NCI-H146 treated with DMSO at 0.1 percent for 48 hours (cell line): Measurements from ENCODE around the gene TRPM3.

Experiments
- DNase-seq: peaks from one replicate; lab custom pipeline; 2025; ENCODE audit not compliant: unreplicated experiment; lab: John Stamatoyannopoulos, UW

The TRPM3 gene

GRCh38 chr9:70589571-70590314, 531.7 kb downstream of the TRPM3 start:
- DNase-seq, result no peak

- DNase-seq, result no peak
These were observed 532.4 kb downstream of the TRPM3 start for GRCh38 chr9:70588999-70589398.

GRCh38 chr9:70588381-70588780, 533.0 kb downstream of the TRPM3 start:
- DNase-seq, result no peak

GRCh38 chr9:70587201-70587600, 534.2 kb downstream of the TRPM3 start:
- DNase-seq, result no peak

GRCh38 chr9:70586476-70586875, 534.9 kb downstream of the TRPM3 start:
- DNase-seq, result no peak

GRCh38 chr9:70581955-70582350, 539.5 kb downstream of the TRPM3 start:
- DNase-seq, result no peak

- DNase-seq, result no peak
These were observed 540.0 kb downstream of the TRPM3 start for GRCh38 chr9:70581214-70581954.

GRCh38 chr9:70580606-70581195, 540.7 kb downstream of the TRPM3 start:
- DNase-seq, result no peak

- DNase-seq, result no peak
These were observed 541.7 kb downstream of the TRPM3 start for GRCh38 chr9:70579686-70580085.

- DNase-seq, result no peak
These were observed 542.7 kb downstream of the TRPM3 start for GRCh38 chr9:70578720-70579119.

- DNase-seq, result no peak
These were observed 543.8 kb downstream of the TRPM3 start for GRCh38 chr9:70577671-70578070.

- DNase-seq, result no peak
These were observed 545.3 kb downstream of the TRPM3 start for GRCh38 chr9:70576116-70576515.

- no peak for DNase-seq
These were observed 547.1 kb downstream of the TRPM3 start for GRCh38 chr9:70574151-70574837.

- no peak for DNase-seq
These were observed 548.1 kb downstream of the TRPM3 start for GRCh38 chr9:70573308-70573707.

GRCh38 chr9:70571258-70571657, 550.2 kb downstream of the TRPM3 start:
- no peak for DNase-seq

- no peak for DNase-seq
These were observed 551.6 kb downstream of the TRPM3 start for GRCh38 chr9:70569791-70570190.

GRCh38 chr9:70569070-70569772, 552.2 kb downstream of the TRPM3 start:
- no peak for DNase-seq

GRCh38 chr9:70567511-70567910, 553.9 kb downstream of the TRPM3 start:
- DNase-seq, result no peak

- no peak for DNase-seq
These were observed 554.7 kb downstream of the TRPM3 start for GRCh38 chr9:70566751-70567150.

- no peak for DNase-seq
These were observed 555.4 kb downstream of the TRPM3 start for GRCh38 chr9:70566066-70566465.
